Iris pigment epithelial cell (primary cell): ENCODE data around the gene RBAK.
"Not testable (repeated sequence)": the region's sequence is repeated elsewhere in the genome, so short reads cannot be mapped to it uniquely, and the experiment has no call there.

ENCODE experiments used
- DNase-seq: peaks from one replicate; pipeline ENCODE4 v3.0.0-alpha.2; 2011; ENCODE audit warnings: low read depth

RBAK gene

GRCh38 chr7:5051731-5052130, 6.1 kb downstream of the RBAK start:
- not testable (repeated sequence) for DNase-seq

- DNase-seq = no peak
These were observed 7.5 kb downstream of the RBAK start for GRCh38 chr7:5053175-5053574.

GRCh38 chr7:5063698-5064097, 18.0 kb downstream of the RBAK start:
- no peak for DNase-seq

GRCh38 chr7:5064391-5065106, 18.9 kb downstream of the RBAK start:
- DNase-seq = peak; percentile 25

GRCh38 chr7:5065107-5065407, 19.4 kb downstream of the RBAK start:
- no peak for DNase-seq

GRCh38 chr7:5068521-5068920, 22.9 kb downstream of the RBAK start:
- no peak for DNase-seq

GRCh38 chr7:5070206-5070605, 24.5 kb downstream of the RBAK start:
- no peak for DNase-seq

- not testable (repeated sequence) for DNase-seq
These were observed 29.5 kb downstream of the RBAK start for GRCh38 chr7:5075187-5075586.

GRCh38 chr7:5077740-5078139, 32.1 kb downstream of the RBAK start:
- peak; percentile 9 for DNase-seq

- no peak for DNase-seq
These were observed 37.1 kb downstream of the RBAK start for GRCh38 chr7:5082806-5083205.

- no peak for DNase-seq
These were observed 37.7 kb downstream of the RBAK start for GRCh38 chr7:5083311-5083711.

GRCh38 chr7:5086256-5086655, 40.6 kb downstream of the RBAK start:
- no peak for DNase-seq

GRCh38 chr7:5088228-5088833, 42.7 kb downstream of the RBAK start:
- peak; percentile 13 for DNase-seq

- DNase-seq = no peak
These were observed 43.2 kb downstream of the RBAK start for GRCh38 chr7:5088906-5089305.

- no peak for DNase-seq
These were observed 48.3 kb downstream of the RBAK start for GRCh38 chr7:5093948-5094347.

- DNase-seq = no peak
These were observed 49.0 kb downstream of the RBAK start for GRCh38 chr7:5094641-5095040.

- no peak for DNase-seq
These were observed 70.7 kb downstream of the RBAK start for GRCh38 chr7:5116359-5116758.

- no peak for DNase-seq
These were observed 71.7 kb downstream of the RBAK start for GRCh38 chr7:5117095-5117970.
